Metanephros (tissue), 1 donor: ENCODE measurements around the gene ABRAXAS1. TPM values are rescaled to one million over a fixed set of nuclear protein-coding genes. Genes with fewer than 3 reads are reported as not detected.

ENCODE experiments used
- total RNA-seq: library from RNA; depleted of rRNA; stranded (reverse); fragments of >200 nt; gene quantifications from one replicate; pipeline ENCODE4 v1.2.3, GENCODE V29; 2014

ABRAXAS1 gene
- total RNA-seq = 18.3 TPM

GRCh38 chr4:83484500-83485461 lies at the start of gene ABRAXAS1:
ABRAXAS1 (minus strand) TSS chr4:83485100; CDS start chr4:83485072, 28 bp downstream.

GRCh38 chr4:83455281-83456183 lies 29.4 kb downstream of the ABRAXAS1 start, which contains the start of the genes HELQ and MRPS18C:
HELQ (minus strand) TSS chr4:83455823; CDS start chr4:83455693, 130 bp downstream.
MRPS18C (plus strand) TSS chr4:83456058; CDS start chr4:83456078, 20 bp downstream.

Other genes with a start within 250 kb of the ABRAXAS1 start
- gene COQ2, start 200.3 kb downstream of the ABRAXAS1 start, total RNA-seq = 12.6 TPM
- 1.3 TPM for gene HPSE, start 150.3 kb downstream of the ABRAXAS1 start, total RNA-seq
- gene HELQ, start 29.3 kb downstream of the ABRAXAS1 start, total RNA-seq = 20.7 TPM
- gene MRPS18C, start 29.0 kb downstream of the ABRAXAS1 start, total RNA-seq = 17.3 TPM
- 32.4 TPM for gene GPAT3, start 51.0 kb upstream of the ABRAXAS1 start, total RNA-seq